ENCODE data around the gene CLPSL2.

DNA sequence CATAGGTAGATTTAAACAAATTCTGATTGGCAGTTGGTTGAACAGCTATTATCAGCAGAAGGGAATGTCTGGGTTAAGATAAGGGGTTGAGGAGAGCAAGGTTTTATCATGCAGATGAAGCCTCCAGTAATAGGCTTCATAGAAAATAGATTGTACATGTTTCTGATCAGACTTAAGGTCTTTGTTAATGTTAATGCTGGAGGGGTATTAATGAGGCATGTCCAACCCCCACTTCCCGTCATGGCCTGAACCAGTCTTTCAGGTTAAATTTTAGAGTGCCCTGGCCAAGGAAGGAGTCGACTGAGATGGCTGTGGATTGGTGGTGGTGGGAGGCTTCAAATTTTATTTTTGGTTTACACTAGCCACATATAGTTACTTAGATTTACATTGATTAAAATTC lies 7.8 kb downstream of the CLPSL2 start:
- TF ChIP-seq CTCF (IDR thresholded peaks at IDR 0.05 in 8 of 11, conservative IDR thresholded peaks at IDR 0.05 in 3 of 11) (no peak), POLR2A (IDR thresholded peaks at IDR 0.05) (no peak)
